Measurements from ENCODE around the gene NSMCE1. TPM values are rescaled to one million over a fixed set of nuclear protein-coding genes. Genes with fewer than 3 reads are reported as not detected.

Gene NSMCE1, protein sequence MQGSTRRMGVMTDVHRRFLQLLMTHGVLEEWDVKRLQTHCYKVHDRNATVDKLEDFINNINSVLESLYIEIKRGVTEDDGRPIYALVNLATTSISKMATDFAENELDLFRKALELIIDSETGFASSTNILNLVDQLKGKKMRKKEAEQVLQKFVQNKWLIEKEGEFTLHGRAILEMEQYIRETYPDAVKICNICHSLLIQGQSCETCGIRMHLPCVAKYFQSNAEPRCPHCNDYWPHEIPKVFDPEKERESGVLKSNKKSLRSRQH
- 133 and 161 TPM in 2 replicates for total RNA-seq

DNA sequence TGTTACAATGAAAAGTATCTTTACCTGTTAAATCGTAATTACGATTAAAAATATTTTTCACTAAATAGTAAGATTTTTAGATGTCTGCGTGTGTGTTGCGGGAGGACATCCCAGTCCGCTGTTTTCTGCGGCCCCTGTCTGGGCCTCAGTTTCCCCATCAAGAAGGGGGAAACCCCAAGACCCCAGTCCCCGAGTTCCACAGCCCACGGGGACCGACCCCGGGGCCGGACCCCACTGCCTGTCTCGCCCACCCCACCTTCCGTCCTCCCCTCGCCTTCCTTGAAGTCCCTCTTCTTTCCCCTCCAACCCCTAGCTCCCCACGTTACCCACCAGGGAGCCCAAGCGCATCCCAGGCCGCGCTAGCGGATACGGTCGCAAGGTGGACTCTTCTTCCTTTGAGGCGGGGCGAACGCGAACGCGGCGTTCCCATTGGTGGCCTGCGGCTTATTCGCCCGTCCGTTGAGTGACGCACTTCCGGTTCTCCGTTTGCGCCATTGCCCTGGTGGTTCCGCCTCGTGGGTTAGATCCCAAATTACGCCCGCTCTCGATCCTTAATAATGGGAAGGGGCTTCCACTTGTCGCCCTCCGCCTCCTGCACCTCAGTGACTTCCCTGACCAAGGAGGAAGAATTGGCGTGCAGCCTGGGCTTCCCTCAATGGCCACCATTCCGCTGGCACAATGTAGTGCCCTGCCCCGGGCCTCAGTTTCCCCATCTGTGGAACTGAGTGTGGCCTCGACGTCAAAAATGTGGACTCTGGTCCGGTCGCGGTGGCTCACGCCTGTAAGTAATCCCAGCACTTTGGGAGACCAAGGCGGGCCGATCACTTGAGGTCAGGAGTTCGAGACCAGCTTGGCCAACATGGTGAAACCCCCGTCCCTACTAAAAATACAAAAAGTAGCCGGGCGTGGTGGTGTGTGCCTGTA is at the start of gene NSMCE1:
Gene NSMCE1 (minus strand): TSS at position 397 of the 924 bp plus-strand sequence. CDS start 11,202 bp downstream, outside the sequence.

DNA sequence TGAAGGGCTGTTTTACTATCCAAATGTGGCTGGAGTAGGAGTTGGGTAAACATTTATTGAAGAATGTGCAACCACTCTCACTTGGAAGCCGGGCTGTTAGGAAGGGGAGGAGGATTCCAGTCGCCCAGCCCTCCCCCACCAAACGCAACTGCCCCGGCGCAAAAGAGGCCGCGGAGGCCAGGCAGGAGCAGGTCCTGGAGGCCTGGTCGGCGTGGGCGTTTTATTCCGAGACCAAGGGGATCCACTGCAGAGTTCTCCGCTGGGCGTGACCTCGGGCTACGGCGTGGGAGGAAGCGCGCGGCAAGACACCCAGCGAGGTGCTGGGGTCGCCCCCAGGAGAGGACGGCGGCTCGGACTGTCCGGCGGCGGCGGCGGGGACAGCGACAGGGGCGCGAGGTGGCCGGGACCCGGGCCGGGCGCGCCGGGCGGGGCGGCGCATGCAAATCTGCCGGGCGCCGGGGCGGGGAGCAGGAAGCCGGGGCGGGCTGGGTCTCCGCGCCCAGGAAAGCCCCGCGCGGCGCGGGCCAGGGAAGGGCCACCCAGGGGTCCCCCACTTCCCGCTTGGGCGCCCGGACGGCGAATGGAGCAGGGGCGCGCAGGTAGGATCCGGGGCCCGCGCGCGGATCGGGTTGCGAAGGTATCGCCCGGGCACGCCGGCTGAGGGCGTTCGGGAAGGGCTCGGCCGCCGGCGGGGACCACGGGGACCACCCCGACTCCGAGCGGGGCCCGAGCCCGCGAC is 45.0 kb upstream of the NSMCE1 start, which contains the start of gene IL4R:
Gene IL4R (plus strand): TSS at position 553 of the 739 bp plus-strand sequence. CDS start 26,230 bp downstream, outside the sequence.

DNA sequence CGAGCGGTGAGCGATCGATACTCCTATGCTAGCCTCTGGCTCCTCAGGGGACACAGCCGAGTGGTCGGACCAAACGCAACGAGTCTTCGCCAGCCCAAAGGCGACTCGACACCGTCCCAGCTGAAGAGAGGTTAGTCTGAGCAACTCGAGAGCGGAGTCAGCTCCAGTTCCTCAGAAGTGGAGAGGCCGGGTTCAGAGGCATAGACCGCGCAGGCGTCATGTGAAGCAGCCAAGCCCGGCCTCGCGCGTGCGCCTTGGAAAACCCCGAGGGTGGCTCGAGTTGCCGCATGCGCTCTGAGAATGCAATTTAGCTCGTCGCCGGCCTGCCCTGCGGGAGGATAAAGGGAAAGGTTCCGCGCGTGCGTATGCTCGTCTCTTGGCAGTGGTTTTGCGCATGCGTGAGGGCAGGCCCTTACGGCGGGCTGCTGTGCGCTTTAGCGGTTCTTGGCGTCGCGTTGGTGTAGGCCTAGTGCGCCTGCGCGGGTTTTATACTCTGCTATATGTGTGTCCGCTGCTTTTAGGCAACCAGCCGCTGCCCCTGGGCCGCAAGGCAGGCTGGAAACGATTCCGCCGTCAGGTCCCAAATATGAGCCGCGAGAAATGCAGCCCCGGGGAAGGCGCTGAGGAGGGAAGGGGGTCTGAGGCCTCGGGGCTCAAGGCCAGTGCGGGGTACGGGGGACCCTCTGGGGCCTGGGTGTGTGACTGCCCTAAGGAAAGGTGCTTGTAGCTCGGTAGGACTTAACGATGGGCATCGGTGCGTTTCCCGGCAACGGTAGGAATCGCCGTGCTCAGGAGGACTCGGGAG is 64.9 kb downstream of the NSMCE1 start, which contains the start of gene KDM8:
Gene KDM8 (plus strand): TSS at position 20 of the 805 bp plus-strand sequence. CDS start 6,598 bp downstream, outside the sequence.

Other genes with a start within 250 kb of the NSMCE1 start
- gene C16orf82, start 201.8 kb downstream of the NSMCE1 start, total RNA-seq: not detected in 2 replicates
- 2.1 and 2.5 TPM in 2 replicates for gene KDM8, start 65.2 kb downstream of the NSMCE1 start, total RNA-seq
- 6.3 and 9.9 TPM in 2 replicates for gene IL4R, start 45.2 kb upstream of the NSMCE1 start, total RNA-seq
- gene IL21R, start 133.4 kb upstream of the NSMCE1 start, total RNA-seq: 1.4 and 2.6 TPM in 2 replicates